Activated T-cell treated with anti-CD3 and anti-CD28 coated beads, Interleukin-2, amount 50 U/mL, for 4 hours (primary cell): Measurements from ENCODE around the gene MAST2. TPM values are rescaled to one million over a fixed set of nuclear protein-coding genes. Genes with fewer than 3 reads are reported as not detected.

Experiments
- ATAC-seq, 2 donors: fragments of 200-7000 bp; cut with Tn5 transposase; one replicate each; pipeline ENCODE4 v1.10.0; 2021
- DNase-seq: peaks from one replicate; pipeline ENCODE4 v3.0.0-alpha.2; 2020
- H3K27me3 Mint-ChIP-seq: one replicate; pipeline ENCODE4 v1.8.0; 2021; ENCODE audit warnings: low read depth, mixed read lengths
- H3K36me3 Mint-ChIP-seq: one replicate; pipeline ENCODE4 v1.8.0; 2022; ENCODE audit warnings: mixed read lengths; ENCODE audit not compliant: insufficient read depth
- H3K4me1 Mint-ChIP-seq: one replicate; pipeline ENCODE4 v1.8.0; 2021; ENCODE audit warnings: low read depth, mixed read lengths
- H3K4me3 Mint-ChIP-seq: one replicate; pipeline ENCODE4 v1.8.0; 2021; ENCODE audit warnings: mild to moderate bottlenecking, moderate library complexity, mixed read lengths
- H3K9me3 Mint-ChIP-seq: one replicate; pipeline ENCODE4 v1.8.0; 2021; ENCODE audit warnings: mixed read lengths
- total RNA-seq, 3 donors: library from RNA; stranded (reverse); gene quantifications; one replicate each; pipeline ENCODE4 v1.2.1, GENCODE V29; 2021

The MAST2 gene
- total RNA-seq, 3 donors from 2014 or later = 15.7 to 19.3 (median 17.6) TPM

DNA sequence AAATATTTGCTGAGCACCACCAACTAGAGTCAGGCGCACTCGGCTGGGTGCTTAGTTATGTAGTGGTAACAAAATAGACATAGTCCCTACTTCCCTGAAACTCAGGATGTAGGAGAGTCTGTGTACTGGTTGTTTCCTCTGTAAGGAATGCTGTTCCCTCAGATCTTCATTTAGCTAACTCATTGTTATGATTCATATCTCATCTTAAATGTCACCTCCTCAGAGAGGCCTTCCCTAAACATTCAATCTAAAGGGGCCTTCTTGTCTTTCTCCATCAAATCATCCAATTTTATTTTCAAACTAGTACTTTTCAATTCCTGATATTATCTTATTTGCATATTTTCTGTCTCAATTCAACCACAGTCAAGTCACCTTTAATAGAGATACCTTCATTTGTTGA, 196.1 kb downstream of the MAST2 start:
- H3K4me3 Mint-ChIP-seq = no peak overlapping the region
- ATAC-seq (no peak), DNase-seq (no peak)
- no peaks in the 10 kb centered on the region for H3K9me3 Mint-ChIP-seq
- no peaks in the 10 kb centered on the region for H3K4me1 Mint-ChIP-seq
- no peaks in the 10 kb centered on the region for H3K27me3 Mint-ChIP-seq
- peaks cover 6% of the 10 kb centered on the region for H3K36me3 Mint-ChIP-seq

DNA sequence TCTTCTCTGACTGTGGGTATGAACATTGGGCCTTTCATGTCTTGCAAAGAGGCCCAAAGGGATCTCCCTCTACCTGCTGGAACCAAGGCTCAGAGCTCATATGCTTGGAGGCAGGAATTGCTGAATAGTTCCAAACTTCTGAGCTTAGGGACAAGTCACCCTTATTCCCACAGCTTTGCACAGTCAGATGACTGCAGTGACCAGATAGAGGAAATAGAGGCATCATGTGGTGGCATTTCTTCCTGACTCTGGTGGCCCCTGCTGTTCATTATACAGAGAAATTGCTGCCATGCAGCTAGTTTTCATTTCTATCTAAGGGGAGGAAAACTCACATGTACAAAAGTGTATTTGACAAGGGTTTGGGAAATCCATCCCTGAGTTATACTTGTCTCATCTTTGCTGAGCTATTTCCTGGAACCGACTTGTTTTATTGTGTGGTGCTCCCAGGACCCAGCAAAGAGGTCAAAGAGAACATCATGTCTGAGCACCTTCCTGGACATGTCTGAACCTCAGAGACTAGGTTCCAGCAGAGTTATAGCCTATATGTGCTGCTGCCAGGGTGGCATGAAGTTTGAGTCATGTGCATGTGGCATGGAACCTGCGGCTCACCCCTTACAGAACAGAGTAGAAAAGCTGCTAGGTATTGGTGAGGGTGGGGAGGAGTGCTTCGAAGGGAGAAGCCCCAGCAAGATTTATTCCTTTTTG, 197.8 kb downstream of the MAST2 start:
- H3K36me3 Mint-ChIP-seq = peaks cover 9% of the 10 kb centered on the region
- no peaks in the 10 kb centered on the region for H3K27me3 Mint-ChIP-seq
- no peaks in the 10 kb centered on the region for H3K4me1 Mint-ChIP-seq
- DNase-seq (no peak), ATAC-seq (no peak)
- H3K9me3 Mint-ChIP-seq = no peaks in the 10 kb centered on the region
- no peak overlapping the region for H3K4me3 Mint-ChIP-seq

DNA sequence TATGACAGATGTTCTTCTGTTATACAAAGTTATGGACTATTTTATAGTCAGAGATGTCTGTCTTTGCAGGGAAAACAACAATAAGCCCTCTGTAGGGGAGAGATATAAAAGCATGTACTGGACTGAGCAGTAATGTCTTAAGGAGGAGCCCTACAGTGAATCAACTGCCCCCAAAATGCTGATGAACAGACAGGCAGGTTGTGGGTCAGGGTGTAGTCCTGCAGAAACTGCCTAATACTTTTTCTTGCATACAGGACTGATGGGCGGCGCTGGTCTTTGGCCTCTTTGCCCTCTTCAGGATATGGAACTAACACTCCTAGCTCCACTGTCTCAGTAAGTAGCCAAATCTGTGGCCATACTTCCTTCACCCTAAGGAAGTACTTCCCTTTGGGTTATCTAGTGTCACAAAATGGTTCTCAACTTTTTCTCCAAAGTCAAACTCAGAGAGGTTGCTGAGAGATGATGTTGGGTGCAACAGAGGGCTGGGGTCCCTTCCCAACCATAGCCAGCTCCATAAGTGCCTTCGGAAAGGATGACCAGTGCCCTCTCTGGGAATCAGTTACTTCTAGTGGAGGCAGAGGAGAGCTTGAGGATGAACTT, 199.2 kb downstream of the MAST2 start:
- Mint-ChIP-seq H3K4me3 (no peak overlapping the region), H3K36me3 (peaks cover 19% of the 10 kb centered on the region), H3K4me1 (no peaks in the 10 kb centered on the region), H3K9me3 (no peaks in the 10 kb centered on the region), H3K27me3 (no peaks in the 10 kb centered on the region)
- DNase-seq (no peak), ATAC-seq (no peak)

DNA sequence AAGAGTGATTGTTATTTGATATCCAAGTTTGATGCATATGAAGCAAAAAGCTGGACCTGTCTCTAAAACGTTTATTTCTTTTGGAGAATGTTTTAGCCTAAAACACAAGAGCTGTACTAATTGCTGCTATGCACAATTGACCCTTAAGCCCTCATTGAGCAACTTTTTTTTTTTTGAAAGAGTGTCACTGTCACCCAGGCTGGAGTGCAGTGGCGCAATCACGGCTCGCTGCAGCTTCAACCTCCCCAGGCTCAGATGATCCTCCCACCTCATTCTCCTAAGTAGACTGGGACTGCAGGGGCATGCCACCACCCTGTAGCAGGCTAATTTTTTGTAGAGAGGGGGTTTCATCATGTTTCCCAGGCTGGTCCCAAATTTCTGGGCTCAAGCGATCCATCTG, 199.9 kb downstream of the MAST2 start:
- Mint-ChIP-seq H3K9me3 (no peaks in the 10 kb centered on the region), H3K27me3 (no peaks in the 10 kb centered on the region), H3K4me3 (no peak overlapping the region), H3K36me3 (peaks cover 23% of the 10 kb centered on the region), H3K4me1 (no peaks in the 10 kb centered on the region)
- ATAC-seq = no peak
- no peak for DNase-seq

DNA sequence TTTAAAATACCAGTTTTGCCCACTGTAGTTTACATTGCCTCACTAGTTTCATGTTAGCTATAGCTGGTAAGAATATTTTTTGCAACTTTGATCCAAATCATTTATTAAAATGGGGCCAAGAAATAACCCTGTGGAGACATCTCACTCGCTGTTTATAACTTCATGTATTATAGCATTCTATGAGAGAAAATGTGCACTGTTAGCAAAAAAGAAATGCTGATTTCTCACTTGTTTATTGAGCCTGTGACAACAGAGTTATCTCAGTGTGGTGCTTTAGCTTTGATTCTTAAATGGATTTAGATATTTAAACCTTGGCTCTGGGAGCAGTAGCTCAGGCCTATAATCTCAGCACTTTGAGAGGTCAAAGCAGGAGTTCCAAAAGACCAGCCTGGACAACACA, 201.1 kb downstream of the MAST2 start:
- Mint-ChIP-seq H3K9me3 (no peaks in the 10 kb centered on the region), H3K27me3 (no peaks in the 10 kb centered on the region), H3K4me1 (no peaks in the 10 kb centered on the region), H3K36me3 (peaks cover 30% of the 10 kb centered on the region), H3K4me3 (no peak overlapping the region)
- no peak for ATAC-seq
- DNase-seq = no peak

DNA sequence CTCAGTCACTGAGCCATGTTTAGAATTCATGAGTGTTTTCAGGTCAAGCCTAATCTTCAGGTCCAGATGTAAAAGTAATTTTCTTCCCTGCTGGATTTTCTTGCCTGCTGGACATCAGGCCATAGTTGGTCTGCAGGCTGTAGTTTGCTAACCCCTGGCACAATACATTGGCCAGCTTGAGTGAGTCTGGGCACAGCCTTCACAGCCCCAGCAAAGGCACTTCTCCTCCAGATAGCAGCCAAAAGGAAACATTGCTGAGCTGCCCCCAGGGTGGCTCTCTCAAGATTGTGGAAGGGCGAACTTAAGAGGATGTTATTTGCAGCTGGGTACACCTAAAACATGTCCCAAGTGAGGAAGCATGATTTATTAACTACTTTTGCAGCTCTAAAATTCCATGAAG, 202.2 kb downstream of the MAST2 start:
- Mint-ChIP-seq H3K4me1 (no peaks in the 10 kb centered on the region), H3K4me3 (no peak overlapping the region), H3K9me3 (no peaks in the 10 kb centered on the region), H3K36me3 (peaks cover 37% of the 10 kb centered on the region), H3K27me3 (no peaks in the 10 kb centered on the region)
- ATAC-seq (no peak), DNase-seq (no peak)

DNA sequence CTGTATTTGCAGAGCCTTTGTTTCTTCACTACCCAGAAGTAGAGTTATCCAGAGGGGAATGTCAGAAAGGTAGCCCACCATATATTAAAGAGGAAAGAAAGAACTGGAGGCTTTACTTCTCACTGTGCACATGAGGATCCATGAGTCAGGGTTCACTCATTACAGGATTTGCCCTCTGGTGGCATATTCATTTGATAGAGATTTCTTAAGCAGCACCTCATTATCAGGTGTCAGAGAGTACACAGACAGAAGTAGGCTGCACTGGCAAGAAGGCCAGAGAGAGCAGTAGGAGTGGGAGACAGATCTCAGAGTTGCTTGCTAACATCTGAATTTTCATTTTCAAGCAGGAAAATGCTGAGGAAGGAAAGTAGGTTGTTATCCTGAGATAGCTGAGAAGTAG, 205.2 kb downstream of the MAST2 start:
- Mint-ChIP-seq H3K36me3 (peaks cover 39% of the 10 kb centered on the region), H3K27me3 (no peaks in the 10 kb centered on the region), H3K4me1 (no peaks in the 10 kb centered on the region), H3K4me3 (no peak overlapping the region), H3K9me3 (no peaks in the 10 kb centered on the region)
- no peak for DNase-seq
- no peak for ATAC-seq

DNA sequence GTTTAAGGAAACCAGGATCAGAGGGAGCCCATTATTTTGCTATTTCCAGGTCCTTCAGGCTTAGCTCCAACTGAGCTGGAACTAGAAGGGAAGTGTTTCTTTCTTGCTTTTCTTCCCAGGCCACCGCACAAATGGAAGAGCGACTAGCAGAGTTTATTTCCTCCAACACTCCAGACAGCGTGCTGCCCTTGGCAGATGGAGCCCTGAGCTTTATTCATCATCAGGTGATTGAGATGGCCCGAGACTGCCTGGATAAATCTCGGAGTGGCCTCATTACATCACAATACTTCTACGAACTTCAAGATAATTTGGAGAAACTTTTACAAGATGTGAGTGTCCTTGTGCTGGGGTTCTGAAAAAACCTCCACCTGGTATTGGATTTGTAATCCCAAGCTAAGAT, 207.2 kb downstream of the MAST2 start:
- Mint-ChIP-seq H3K36me3 (peaks cover 36% of the 10 kb centered on the region), H3K4me3 (no peak overlapping the region), H3K9me3 (no peaks in the 10 kb centered on the region), H3K4me1 (no peaks in the 10 kb centered on the region), H3K27me3 (no peaks in the 10 kb centered on the region)
- no peak for ATAC-seq
- DNase-seq = no peak

DNA sequence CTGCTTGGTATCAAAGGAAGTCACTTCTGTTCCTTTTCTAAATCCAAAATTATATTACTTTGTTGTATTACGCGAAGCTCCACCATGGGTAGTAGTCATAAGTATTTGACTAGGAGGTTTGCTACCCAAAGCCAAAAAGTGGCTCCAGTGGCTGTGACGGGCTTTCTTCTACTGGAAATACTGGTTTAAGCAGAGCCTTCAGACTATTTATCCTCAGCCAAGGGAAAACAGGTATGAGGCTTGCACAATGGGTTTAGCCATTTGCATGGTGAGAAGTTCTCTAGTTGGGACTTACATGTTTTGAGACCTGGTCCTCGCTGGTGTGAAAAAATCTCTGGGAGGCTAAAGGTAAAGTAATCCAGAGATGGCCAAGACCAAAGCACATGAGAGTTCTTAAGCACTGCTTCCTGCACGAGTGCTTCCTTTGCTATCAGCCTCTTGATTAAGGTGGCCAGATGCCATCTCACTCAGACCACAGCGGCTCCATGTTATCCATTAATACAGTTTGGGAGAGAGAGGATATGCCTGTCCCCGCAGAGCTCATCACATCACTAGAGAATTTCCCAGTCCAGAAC, 207.8 kb downstream of the MAST2 start:
- ATAC-seq (no peak), DNase-seq (no peak)
- Mint-ChIP-seq H3K27me3 (no peaks in the 10 kb centered on the region), H3K4me3 (no peak overlapping the region), H3K36me3 (peaks cover 33% of the 10 kb centered on the region), H3K9me3 (no peaks in the 10 kb centered on the region), H3K4me1 (no peaks in the 10 kb centered on the region)

DNA sequence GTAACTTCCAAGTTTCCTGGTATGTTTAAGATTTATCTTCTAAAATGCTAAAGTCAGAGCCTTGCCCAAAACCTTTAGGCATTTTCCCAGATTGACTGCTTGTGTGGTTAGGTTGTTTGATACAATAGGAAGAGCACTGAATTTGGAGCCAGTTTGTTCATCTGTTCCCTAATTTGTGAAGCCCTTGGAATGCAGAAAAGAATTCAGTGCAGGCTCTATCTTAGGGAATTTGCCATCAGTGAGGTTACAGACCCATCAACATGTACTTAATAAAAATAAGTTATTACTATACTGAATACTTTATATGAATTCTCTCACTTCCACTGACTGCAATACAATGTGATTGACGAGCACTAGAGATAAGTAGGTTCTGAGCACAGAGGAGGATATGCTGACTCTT, 208.8 kb downstream of the MAST2 start:
- no peak overlapping the region for H3K4me3 Mint-ChIP-seq
- no peaks in the 10 kb centered on the region for H3K27me3 Mint-ChIP-seq
- H3K4me1 Mint-ChIP-seq = no peaks in the 10 kb centered on the region
- H3K36me3 Mint-ChIP-seq = peaks cover 25% of the 10 kb centered on the region
- H3K9me3 Mint-ChIP-seq = no peaks in the 10 kb centered on the region
- DNase-seq = no peak
- no peak for ATAC-seq

DNA sequence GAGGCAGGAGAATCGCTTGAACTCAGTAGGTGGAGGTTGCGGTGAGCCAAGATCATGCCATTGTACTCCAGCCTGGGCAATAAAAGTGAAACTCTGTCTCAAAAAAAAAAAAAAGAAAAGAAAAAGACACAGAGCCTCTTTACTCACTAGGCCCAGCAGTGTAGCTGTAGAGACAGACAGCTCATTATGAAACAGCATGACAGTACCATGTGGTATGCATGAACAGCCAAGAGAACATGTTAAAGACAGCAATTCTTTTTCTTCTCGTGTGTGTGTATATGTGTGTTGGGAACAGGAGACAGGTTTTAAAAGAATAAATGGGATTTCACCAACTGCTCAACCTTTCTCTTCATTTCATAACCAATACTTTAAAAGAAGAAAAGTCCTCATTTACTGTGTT, 210.2 kb downstream of the MAST2 start:
- Mint-ChIP-seq H3K4me3 (no peak overlapping the region), H3K27me3 (no peaks in the 10 kb centered on the region), H3K4me1 (no peaks in the 10 kb centered on the region), H3K9me3 (no peaks in the 10 kb centered on the region), H3K36me3 (peaks cover 15% of the 10 kb centered on the region)
- DNase-seq (no peak), ATAC-seq (no peak)

DNA sequence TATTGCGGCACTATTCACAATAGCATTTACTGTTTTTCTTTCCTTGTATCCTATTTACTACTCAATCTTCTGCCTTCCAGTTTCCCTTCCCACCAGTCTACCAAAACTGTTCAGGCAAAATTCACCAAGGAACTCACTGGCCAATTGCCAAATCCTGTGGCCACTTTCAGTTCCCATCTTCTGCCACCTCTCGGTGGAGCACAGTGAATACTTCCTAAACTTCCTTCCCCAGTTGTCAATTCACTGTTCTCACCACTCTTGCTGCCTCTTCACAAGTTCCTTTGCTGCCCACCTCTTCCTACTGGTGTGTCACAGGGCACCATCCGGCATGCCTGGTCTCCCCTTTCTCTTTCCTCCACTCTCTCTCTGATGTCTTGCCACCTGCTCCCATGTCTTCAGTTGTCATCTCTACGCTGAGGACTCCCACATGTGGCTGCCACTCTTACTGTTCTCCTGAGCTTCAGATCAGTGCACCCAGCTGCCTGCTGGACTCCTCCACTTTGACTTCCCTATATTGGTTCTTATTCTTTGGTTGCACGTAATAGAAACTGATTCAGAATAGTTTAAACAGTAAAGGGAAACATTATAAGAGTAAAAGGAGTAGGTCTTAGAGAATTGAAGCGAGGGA, 214.6 kb downstream of the MAST2 start:
- H3K4me3 Mint-ChIP-seq = no peak overlapping the region
- H3K9me3 Mint-ChIP-seq = no peaks in the 10 kb centered on the region
- H3K27me3 Mint-ChIP-seq = no peaks in the 10 kb centered on the region
- DNase-seq = no peak
- peaks cover 2% of the 10 kb centered on the region for H3K36me3 Mint-ChIP-seq
- no peak for ATAC-seq
- no peaks in the 10 kb centered on the region for H3K4me1 Mint-ChIP-seq

DNA sequence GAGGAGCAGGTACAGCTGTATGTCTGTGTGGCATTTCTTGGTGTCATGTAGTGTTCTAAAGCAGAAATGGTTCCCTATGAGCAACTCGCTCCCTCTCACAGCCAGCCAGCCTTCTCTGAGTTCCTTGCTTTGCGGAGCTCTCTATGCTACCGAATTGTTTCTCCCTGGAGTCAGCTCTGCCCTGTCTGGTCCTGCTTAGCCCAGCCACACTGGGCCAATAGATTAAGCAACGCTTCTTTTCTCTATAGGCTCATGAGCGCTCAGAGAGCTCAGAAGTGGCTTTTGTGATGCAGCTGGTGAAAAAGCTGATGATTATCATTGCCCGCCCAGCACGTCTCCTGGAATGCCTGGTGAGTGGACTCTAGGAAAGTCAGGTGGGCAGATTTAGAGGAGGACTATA, 215.9 kb downstream of the MAST2 start:
- DNase-seq (no peak), ATAC-seq (no peak)
- H3K4me3 Mint-ChIP-seq = no peak overlapping the region
- peaks cover 7% of the 10 kb centered on the region for H3K36me3 Mint-ChIP-seq
- H3K27me3 Mint-ChIP-seq = no peaks in the 10 kb centered on the region
- no peaks in the 10 kb centered on the region for H3K4me1 Mint-ChIP-seq
- no peaks in the 10 kb centered on the region for H3K9me3 Mint-ChIP-seq

DNA sequence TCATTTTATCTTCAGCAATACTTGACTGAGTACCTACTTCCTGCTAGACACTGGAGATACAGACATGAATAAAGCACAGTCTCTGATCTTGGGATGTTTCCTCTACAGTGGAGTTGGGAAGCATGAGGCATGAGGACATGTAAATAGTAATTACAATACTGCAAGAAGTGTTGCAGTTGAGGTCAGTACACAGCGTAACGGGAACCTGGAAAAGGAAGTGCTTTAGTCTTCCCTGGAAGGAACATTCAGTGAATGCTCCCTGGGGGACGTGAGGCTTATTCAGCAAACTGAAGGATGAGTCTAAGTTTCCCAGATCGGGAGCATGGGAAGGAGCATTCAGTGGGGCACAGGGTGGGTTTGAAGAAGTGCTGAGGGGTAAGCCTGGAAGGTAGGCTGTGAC, 216.6 kb downstream of the MAST2 start:
- peaks cover 10% of the 10 kb centered on the region for H3K36me3 Mint-ChIP-seq
- H3K4me3 Mint-ChIP-seq = no peak overlapping the region
- H3K9me3 Mint-ChIP-seq = no peaks in the 10 kb centered on the region
- ATAC-seq (no peak), DNase-seq (no peak)
- no peaks in the 10 kb centered on the region for H3K27me3 Mint-ChIP-seq
- H3K4me1 Mint-ChIP-seq = no peaks in the 10 kb centered on the region
